HG02571 (cell line): ENCODE measurements around the gene NUTM2B.
"Not testable (repeated sequence)": the region's sequence is repeated elsewhere in the genome, so short reads cannot be mapped to it uniquely, and the experiment has no call there.

Source experiments
- ATAC-seq: cut with Tn5 transposase; IDR thresholded peaks from one replicate; pipeline ENCODE4 v1.9.1; 2021; ENCODE audit warnings: mild to moderate bottlenecking, moderate library complexity; ENCODE audit not compliant: unreplicated experiment

NUTM2B gene

DNA sequence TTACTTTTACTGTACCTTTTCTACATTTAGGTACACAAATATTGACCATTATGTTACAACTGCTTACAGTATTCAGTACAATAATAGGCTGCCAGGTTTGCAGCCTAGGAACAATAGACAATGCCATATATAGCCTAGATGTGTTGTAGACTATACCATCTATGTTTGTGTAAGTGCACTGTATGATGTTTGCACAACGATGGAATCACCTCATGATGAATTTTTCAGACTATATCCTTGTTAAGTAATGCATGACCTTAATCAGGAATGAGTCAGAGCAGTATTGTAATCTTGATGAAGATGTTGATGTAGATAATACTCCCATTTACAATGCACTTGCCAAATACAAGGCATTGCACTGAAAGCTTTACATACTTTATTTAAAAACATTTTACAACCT, 23.6 kb downstream of the NUTM2B start:
- ATAC-seq, result not testable (repeated sequence)

GRCh38 chr10:79744844-79745243, 41.8 kb downstream of the NUTM2B start:
- ATAC-seq, result not testable (repeated sequence)

- not testable (repeated sequence) for ATAC-seq
These were observed 45.5 kb downstream of the NUTM2B start for GRCh38 chr10:79748510-79748909.

GRCh38 chr10:79753601-79754000, 50.6 kb downstream of the NUTM2B start:
- not testable (repeated sequence) for ATAC-seq

GRCh38 chr10:79758297-79758993, 55.4 kb downstream of the NUTM2B start:
- ATAC-seq, result not testable (repeated sequence)
